GM12872 (cell line): Measurements from ENCODE around the gene SKI.

Experiments used
- TF ChIP-seq, protein P1 (sequence below): IDR thresholded peaks from 3 replicates; pipeline ENCODE4 v1.5.1; 2011; ENCODE audit warnings: low read depth, mild to moderate bottlenecking, low read length, moderate library complexity; ENCODE audit not compliant: insufficient read depth

Gene SKI

DNA sequence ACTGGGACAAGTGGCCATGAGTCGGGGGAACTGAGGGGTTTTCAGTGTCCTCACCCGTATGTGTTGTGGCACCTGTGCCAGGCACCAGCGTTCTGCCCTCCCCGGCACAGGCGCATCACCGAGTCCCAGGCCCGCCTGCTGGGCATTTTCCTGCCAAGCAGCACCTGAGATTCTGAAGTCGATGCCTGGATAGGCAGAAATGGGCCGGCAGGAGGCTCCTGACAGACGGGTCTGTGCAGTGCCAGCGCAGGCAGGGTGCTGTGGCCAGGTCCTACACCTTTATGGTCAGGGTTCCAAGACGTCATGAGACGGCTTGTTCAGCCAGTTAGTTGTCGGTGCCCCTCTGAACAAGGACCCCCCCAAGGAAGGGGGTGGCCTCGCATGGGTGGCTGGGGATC is 44.2 kb upstream of the SKI start:
- TF ChIP-seq, protein P1, sequence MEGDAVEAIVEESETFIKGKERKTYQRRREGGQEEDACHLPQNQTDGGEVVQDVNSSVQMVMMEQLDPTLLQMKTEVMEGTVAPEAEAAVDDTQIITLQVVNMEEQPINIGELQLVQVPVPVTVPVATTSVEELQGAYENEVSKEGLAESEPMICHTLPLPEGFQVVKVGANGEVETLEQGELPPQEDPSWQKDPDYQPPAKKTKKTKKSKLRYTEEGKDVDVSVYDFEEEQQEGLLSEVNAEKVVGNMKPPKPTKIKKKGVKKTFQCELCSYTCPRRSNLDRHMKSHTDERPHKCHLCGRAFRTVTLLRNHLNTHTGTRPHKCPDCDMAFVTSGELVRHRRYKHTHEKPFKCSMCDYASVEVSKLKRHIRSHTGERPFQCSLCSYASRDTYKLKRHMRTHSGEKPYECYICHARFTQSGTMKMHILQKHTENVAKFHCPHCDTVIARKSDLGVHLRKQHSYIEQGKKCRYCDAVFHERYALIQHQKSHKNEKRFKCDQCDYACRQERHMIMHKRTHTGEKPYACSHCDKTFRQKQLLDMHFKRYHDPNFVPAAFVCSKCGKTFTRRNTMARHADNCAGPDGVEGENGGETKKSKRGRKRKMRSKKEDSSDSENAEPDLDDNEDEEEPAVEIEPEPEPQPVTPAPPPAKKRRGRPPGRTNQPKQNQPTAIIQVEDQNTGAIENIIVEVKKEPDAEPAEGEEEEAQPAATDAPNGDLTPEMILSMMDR = no peak

DNA sequence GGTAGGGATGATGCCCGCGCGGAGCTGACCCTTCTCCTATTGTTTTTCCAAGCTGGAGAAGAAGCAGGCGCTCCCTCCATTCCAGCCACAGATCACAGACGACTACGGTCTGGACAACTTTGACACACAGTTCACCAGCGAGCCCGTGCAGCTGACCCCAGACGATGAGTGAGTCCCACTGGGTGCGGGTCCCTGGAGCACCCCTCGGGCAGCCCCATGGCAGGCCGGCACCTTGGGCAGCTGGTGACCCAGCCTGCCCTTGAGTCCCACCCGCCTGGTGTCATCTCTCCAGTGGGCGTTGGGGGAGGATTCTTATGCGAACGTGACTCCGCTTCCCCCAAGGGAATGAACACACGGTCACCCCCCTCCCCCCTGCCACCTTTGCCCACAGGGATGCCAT is 43.6 kb upstream of the SKI start:
- TF ChIP-seq, protein P1 = no peak

DNA sequence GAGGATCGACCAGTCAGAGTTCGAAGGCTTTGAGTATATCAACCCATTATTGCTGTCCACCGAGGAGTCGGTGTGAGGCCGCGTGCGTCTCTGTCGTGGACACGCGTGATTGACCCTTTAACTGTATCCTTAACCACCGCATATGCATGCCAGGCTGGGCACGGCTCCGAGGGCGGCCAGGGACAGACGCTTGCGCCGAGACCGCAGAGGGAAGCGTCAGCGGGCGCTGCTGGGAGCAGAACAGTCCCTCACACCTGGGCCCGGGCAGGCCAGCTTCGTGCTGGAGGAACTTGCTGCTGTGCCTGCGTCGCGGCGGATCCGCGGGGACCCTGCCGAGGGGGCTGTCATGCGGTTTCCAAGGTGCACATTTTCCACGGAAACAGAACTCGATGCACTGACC is 43.2 kb upstream of the SKI start:
- TF ChIP-seq, protein P1 = no peak

DNA sequence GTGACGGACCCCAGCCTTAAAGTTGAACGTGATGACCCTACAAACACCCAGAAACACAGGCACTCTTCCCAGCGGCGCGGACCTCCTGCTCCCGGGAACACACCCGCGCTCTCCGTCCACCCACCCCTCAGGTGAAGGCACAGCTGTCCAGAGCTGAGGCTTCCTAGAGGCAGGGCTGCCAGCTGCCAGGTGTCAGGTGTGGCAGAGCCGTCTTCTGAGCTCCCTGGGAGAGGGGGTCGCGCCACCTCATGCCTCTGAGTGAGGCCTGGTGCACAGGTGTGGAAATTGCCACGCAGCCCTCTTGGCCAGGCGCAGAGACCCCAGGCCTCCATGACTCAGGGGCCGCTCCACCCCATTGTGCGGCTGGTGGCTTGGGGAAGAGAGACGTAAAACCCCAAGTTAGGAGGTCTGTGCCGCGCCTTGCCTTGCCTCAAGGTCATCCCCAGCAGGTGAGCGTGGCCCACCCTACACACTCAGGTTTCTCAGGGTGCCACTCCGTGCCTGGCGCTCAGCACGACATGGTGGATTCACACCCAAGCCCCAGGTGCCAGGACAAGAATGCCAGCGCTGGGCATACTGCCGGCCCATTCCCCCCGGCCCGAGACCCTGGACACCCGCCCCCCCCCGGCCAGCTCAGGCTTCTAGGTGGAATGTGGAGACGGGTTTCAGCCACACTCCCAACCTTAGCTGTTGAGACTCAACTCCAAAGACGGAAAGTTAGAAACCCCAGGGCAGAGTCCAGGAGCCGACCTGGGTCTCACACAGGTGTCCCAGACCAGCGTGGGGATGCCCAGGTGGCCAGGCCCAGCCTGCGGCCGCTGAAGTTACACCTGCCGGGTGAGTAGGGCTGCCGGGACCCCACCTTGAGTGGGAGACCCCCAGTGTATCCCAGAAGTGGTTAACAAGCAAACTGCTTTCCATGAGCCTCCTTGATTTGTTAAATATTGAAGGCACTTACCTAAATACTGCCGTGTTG is 42.0 kb upstream of the SKI start:
- TF ChIP-seq, protein P1 = no peak

DNA sequence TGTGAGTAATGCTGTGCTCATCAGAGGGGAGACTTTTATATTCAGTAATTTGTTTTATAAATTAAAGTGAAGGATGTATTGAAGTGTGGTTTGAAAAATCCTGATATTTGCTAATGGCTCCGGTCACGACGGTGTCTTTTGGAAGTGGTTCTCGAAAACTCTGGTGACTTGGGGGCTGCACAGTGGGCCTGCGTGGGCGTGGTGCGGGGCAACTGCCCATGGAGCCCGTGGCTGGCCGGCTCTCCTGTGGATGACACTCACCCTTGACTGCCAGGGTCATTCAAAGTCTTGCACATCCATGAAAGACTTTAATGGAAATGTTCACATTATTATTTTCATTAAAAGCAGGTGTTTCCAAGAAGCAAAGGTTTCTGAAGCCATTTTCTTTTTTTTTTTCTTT is 41.2 kb upstream of the SKI start:
- TF ChIP-seq, protein P1 = no peak

DNA sequence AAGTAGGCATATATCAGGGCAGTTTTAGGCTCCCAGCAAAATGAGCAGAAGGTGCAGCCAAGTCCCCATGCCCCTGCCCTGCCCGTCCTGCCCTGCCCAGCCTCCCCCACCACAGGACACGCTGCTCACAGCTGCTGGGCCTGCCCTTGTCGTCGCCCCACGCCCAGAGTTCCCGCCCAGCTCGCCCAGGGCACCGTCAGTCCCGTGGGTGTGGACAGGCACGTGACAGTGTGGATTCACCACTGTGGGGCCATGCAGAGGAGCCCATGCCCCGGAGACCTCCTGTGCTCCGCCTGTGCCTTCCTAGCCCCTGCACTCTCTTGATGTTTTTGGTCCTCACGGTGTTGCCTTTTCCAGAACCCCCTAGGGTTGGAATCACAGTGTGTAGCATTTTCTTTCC is 40.5 kb upstream of the SKI start:
- TF ChIP-seq, protein P1 = no peak

DNA sequence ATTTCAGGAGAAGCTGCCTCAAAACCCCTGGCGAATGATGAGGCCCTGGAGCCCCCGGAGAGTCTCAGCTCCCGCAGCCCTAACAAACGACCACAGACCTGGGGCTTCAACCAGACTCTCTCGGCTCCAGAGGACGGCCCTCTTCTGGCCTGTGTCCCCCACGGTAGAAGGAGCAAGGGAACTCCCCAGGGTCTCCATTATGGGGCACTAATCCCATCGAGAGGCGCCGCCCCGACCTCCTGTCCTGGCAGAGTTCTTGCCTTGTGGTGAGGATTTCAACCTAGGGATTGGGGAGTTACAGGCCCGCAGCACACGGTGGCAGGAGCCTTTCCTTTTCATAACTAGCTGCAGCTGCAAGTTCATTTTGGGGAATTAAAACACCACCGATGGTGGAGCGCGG is 39.8 kb upstream of the SKI start:
- TF ChIP-seq, protein P1 = no peak
